Uterus (tissue), 4 donors: ENCODE results near the gene ZCCHC14. TPM values are rescaled to one million over a fixed set of nuclear protein-coding genes. Genes with fewer than 3 reads are reported as not detected.

Source experiments
- DNase-seq, 2 donors: peaks; one replicate each; pipeline ENCODE4 v3.0.0-alpha.2; 2019 to 2020
- H3K27ac ChIP-seq, 2 donors: fragments of 200-600 bp; sonication (generic); 1 replicate in 1 of 2; 2 replicates in 1 of 2; pipeline ENCODE4 v1.5.1; 2016 to 2018
- H3K27me3 ChIP-seq, 2 donors: fragments of 200-600 bp; sonication (generic); one replicate each; pipeline ENCODE4 v1.5.1; 2018 to 2019; ENCODE audit warnings: control low read depth in 1 of 2
- H3K36me3 ChIP-seq, 2 donors: fragments of 200-600 bp; sonication (generic); one replicate each; pipeline ENCODE4 v1.5.1; 2019; ENCODE audit warnings: control low read depth in 1 of 2
- H3K4me1 ChIP-seq, 2 donors: fragments of 200-600 bp; sonication (generic); one replicate each; pipeline ENCODE4 v1.5.1; 2018 to 2019; ENCODE audit warnings: control low read depth in 1 of 2
- H3K4me3 ChIP-seq, 2 donors: fragments of 200-600 bp; sonication (generic); 1 replicate in 1 of 2; 2 replicates in 1 of 2; pipeline ENCODE4 v1.5.1; 2018 to 2019; ENCODE audit warnings: mild to moderate bottlenecking in 1 of 2
- H3K9me3 ChIP-seq, 2 donors: fragments of 200-600 bp; sonication (generic); one replicate each; pipeline ENCODE4 v1.5.1; 2019; ENCODE audit warnings: control low read depth in 1 of 2
- CTCF ChIP-seq, 4 experiments: fragments of 200-600 bp in 2 of 4; fragments of 450-650 bp in 2 of 4; sonication (generic) in 2 of 4; IDR thresholded peaks; one replicate each; pipeline ENCODE4 v1.5.1; 2016 to 2019; ENCODE audit warnings: antibody characterized with exemption in 4 of 4, mild to moderate bottlenecking in 2 of 4, moderate library complexity in 1 of 4
- POLR2A ChIP-seq, 2 donors: fragments of 450-650 bp; IDR thresholded peaks; one replicate each; pipeline ENCODE4 v1.6.1; 2016; ENCODE audit warnings: antibody characterized with exemption in 2 of 2, mild to moderate bottlenecking in 1 of 2, moderate library complexity in 1 of 2
- intact Hi-C: fragments of 100-400 bp; cut with DNase I; formaldehyde crosslinking; loops from one replicate; pipeline ENCODE4 v1.15.1; 2023; ENCODE audit warnings: low total_unique reads
- total RNA-seq, 4 donors: library from RNA; depleted of rRNA in 3 of 4; stranded (reverse); fragments of >200 nt in 3 of 4; gene quantifications; one replicate each; pipeline versions ENCODE4 v1.1.0 to v1.2.4, GENCODE V29; 2014 to 2023
- donor health status: DM: yes; HTN: yes; CAD: no.

The ZCCHC14 gene
- total RNA-seq, 4 donors from 2014 or later = 9.2 to 33.0 (median 20.6) TPM

DNA sequence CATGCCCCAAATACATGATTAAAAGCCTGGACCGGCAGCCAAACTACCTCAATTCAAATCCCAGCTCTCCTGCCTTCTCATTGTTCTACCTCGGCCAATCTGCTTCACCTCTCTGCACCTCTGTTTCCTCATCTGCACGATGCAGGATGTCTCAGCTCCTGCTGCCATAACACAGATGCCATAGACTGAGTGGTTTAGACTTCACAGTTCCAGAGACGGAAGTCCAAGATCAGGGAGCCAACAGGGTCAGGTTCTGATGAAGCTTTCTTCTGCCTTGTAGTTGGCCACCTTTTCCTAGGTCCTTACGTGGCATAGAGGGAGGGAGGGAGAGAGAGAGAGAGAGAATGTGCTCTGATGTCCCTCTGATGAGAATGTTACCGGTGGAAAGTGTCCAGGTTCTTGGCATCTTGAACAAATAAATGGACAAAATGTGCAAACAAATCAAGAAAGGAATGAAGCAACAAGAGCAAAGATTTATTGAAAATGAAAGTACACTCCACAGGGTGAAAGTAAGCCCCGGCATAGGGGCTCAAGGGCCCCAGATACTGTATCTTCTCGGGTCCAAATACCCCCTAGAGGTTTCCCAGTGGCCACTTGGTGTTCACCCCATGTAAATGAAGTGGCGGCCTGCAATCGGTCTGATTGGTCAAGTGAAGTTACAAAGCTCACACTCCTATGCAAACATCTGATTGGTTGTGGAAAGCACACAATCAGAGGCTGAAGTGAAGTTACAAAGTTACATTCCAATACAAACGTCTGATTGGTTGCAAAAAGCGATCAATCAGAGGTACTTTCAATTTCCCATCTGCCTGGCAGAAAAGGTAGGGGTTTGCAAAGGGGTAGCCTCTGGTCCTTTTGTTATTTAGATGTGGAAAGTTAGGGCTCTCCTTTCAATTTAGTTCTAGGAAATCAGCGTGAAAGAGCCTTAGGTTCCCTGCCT, 43.3 kb upstream of the ZCCHC14 start:
- H3K27ac ChIP-seq = no peak overlapping the region
- DNase-seq = no peak

GRCh38 chr16:87535457-87535854, 42.6 kb upstream of the ZCCHC14 start:
- no peak for TF ChIP-seq POLR2A (IDR thresholded peaks at IDR 0.05)
- no peak for TF ChIP-seq CTCF (IDR thresholded peaks at IDR 0.05)
- peaks cover 0 to 6% of the 10 kb centered on the region in 2 donors for H3K27me3 ChIP-seq
- peaks cover 0 to 10% of the 10 kb centered on the region in 2 donors for H3K9me3 ChIP-seq
- DNase-seq = no peak
- no peaks in the 10 kb centered on the region for H3K4me1 ChIP-seq
- no peak overlapping the region for H3K27ac ChIP-seq
- H3K36me3 ChIP-seq = no peaks in the 10 kb centered on the region
- no peak overlapping the region for H3K4me3 ChIP-seq
- intact Hi-C loops = no loop called here

More for the DNA sequence above, 43.3 kb upstream of the ZCCHC14 start:
- no peaks in the 10 kb centered on the region for H3K36me3 ChIP-seq
- TF ChIP-seq CTCF (IDR thresholded peaks at IDR 0.05) (no peak), POLR2A (IDR thresholded peaks at IDR 0.05) (no peak)
- peaks cover 0 to 10% of the 10 kb centered on the region in 2 donors for H3K9me3 ChIP-seq
- H3K4me1 ChIP-seq = no peaks in the 10 kb centered on the region
- intact Hi-C loops = no loop called here
- H3K4me3 ChIP-seq = no peak overlapping the region
- H3K27me3 ChIP-seq = peaks cover 0 to 10% of the 10 kb centered on the region in 2 donors

DNA sequence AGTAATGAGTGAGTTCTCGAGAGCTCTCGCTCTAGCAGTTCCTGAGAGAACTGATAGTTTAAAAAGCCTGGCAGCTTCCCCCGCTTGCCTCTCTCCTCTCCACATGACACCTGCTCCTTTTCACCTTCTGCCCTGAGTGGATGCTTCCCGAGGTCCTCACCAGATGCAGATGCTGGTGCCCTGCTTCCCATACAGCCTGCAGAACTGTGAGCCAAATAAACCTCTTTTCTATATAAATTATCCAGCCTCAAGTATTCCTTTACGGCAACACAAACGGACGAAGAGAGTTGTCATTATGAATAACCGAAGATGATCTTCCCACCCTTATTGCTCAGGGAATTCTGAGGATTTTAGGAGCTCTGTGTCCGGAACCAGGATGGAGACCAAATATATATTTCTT, 41.9 kb upstream of the ZCCHC14 start:
- intact Hi-C loops = no loop called here
- H3K9me3 ChIP-seq = peaks cover 0 to 10% of the 10 kb centered on the region in 2 donors

GRCh38 chr16:87534030-87534653, 41.3 kb upstream of the ZCCHC14 start:
- TF ChIP-seq POLR2A (IDR thresholded peaks at IDR 0.05) (no peak), CTCF (IDR thresholded peaks at IDR 0.05) (no peak)
- Histone ChIP-seq H3K27me3 (no peaks in the 10 kb centered on the region), H3K36me3 (no peaks in the 10 kb centered on the region), H3K4me3 (no peak overlapping the region), H3K4me1 (no peaks in the 10 kb centered on the region), H3K9me3 (peaks cover 0 to 16% of the 10 kb centered on the region in 2 donors), H3K27ac (no peak overlapping the region)
- intact Hi-C loops = no loop called here
- DNase-seq = no peak

More for the DNA sequence above, 41.9 kb upstream of the ZCCHC14 start:
- Histone ChIP-seq H3K4me3 (no peak overlapping the region), H3K36me3 (no peaks in the 10 kb centered on the region), H3K4me1 (no peaks in the 10 kb centered on the region), H3K27me3 (no peaks in the 10 kb centered on the region), H3K27ac (no peak overlapping the region)
- DNase-seq = no peak
- TF ChIP-seq CTCF (IDR thresholded peaks at IDR 0.05) = no peak
- TF ChIP-seq POLR2A (IDR thresholded peaks at IDR 0.05) = no peak

DNA sequence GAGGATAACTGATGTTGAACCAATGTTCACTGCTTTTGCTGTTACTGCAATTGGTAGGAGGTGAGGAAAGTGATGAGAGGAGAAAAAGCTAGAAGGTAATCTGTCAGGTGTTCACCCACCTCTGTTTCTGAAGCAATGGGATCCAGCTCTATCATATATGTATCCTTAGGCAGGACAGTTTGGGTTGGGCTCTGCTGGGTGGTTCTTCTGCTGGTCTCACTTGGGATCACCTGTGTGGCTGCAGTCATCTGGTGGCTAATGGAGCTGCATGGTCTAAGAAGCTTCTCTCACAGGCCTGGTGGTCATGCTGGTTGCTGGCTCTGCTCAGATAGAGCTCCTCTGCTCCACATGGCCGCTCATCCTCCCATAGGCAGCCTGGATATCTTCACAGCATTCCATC, 40.2 kb upstream of the ZCCHC14 start:
- no peak for TF ChIP-seq CTCF (IDR thresholded peaks at IDR 0.05)
- no peak for TF ChIP-seq POLR2A (IDR thresholded peaks at IDR 0.05)
- H3K27ac ChIP-seq = no peak overlapping the region
- DNase-seq = no peak
- no peaks in the 10 kb centered on the region for H3K27me3 ChIP-seq
- peaks cover 0 to 17% of the 10 kb centered on the region in 2 donors for H3K9me3 ChIP-seq
- H3K4me3 ChIP-seq = no peak overlapping the region
- H3K4me1 ChIP-seq = no peaks in the 10 kb centered on the region
- intact Hi-C loops = no loop called here
- H3K36me3 ChIP-seq = no peaks in the 10 kb centered on the region
